Ascending aorta (tissue), 2 donors: ENCODE data around the gene RIMKLA. TPM values are rescaled to one million over a fixed set of nuclear protein-coding genes. Genes with fewer than 3 reads are reported as not detected.

Experiments
- DNase-seq, 2 donors: peaks; one replicate each; pipeline ENCODE4 v3.0.0-alpha.2; 2019; ENCODE audit warnings: low spot score in 2 of 2
- H3K27ac ChIP-seq, 2 donors: fragments of 200-600 bp; sonication (generic); one replicate each; pipeline ENCODE4 v1.5.1; 2016 to 2017; ENCODE audit warnings: mild to moderate bottlenecking in 1 of 2
- H3K27me3 ChIP-seq: fragments of 200-600 bp; sonication (generic); one replicate; pipeline ENCODE4 v1.5.1; 2017
- H3K36me3 ChIP-seq, 2 donors: fragments of 200-600 bp; sonication (generic); one replicate each; pipeline ENCODE4 v1.5.1; 2016
- H3K4me1 ChIP-seq, 2 donors: fragments of 200-600 bp; sonication (generic); one replicate each; pipeline ENCODE4 v1.5.1; 2016 to 2017; ENCODE audit warnings: mild to moderate bottlenecking in 1 of 2
- H3K4me3 ChIP-seq, 2 donors: fragments of 200-600 bp; sonication (generic); one replicate each; pipeline ENCODE4 v1.5.1; 2016 to 2017; ENCODE audit warnings: mild to moderate bottlenecking in 1 of 2
- H3K9me3 ChIP-seq, 2 donors: fragments of 200-600 bp; sonication (generic); one replicate each; pipeline ENCODE4 v1.5.1; 2016
- CTCF ChIP-seq, 3 experiments: fragments of 200-600 bp in 2 of 3; fragments of 450-650 bp in 1 of 3; sonication (generic) in 2 of 3; IDR thresholded peaks; one replicate each; pipeline ENCODE4 v1.5.1; 2016 to 2019; ENCODE audit warnings: antibody characterized with exemption in 3 of 3, mild to moderate bottlenecking in 1 of 3, moderate library complexity in 1 of 3
- intact Hi-C: fragments of 100-400 bp; cut with DNase I; formaldehyde crosslinking; loops from one replicate; pipeline ENCODE4 v1.15.1; 2023
- total RNA-seq: library from RNA; depleted of rRNA; stranded (reverse); fragments of >200 nt; gene quantifications from one replicate; pipeline ENCODE4 v1.1.0, GENCODE V29; 2016

The RIMKLA gene
- total RNA-seq, 1 donor from 2014 or later, result 2.7 TPM

DNA sequence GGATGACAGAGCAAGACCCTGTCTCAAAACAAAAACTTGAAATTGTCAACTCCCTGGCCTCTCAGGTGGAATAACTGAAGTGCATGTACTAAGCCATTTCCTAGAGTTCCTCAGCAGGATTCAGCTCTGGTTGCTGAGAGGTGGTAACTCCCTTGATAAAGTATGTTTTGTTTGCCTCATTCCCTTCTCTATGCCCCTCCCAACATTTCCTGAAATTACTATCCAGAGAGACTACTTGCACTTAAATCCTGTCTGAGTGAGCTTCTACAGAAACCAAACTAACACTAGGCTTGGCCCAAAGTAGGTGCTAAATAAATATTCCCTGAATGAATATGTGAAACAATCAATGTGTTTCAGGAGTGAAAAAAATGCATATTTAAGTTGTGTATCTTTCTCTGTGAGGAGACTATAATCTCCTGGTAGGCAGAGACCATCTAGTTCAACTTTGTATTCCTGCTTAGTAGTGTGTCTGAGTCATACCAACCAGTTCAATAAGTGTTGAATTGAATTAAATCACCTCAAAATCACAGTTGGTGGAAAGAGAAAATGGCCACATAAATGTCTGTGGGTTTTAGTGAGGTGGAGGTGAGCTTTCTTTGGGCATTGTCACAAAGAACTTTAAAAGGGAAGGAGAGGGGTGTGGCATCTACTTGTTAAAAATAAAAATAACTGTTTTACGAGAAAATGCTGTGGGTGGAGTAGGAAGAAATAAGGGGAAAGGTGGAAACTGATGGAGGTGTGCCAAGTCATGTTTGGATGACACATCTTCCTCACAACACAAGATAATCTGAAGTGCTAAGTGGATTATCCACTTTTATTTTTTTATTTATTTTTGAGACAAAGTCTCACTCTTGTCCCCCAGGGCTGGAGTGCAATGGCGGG is 12.6 kb downstream of the RIMKLA start:
- DNase-seq, result no peak
- TF ChIP-seq CTCF (IDR thresholded peaks at IDR 0.05), result no peak
- no peaks in the 10 kb centered on the region for H3K9me3 ChIP-seq
- H3K27me3 ChIP-seq, result no peaks in the 10 kb centered on the region
- intact Hi-C loops, result no loop called here
- H3K27ac ChIP-seq, result no peak overlapping the region
- no peak overlapping the region for H3K4me3 ChIP-seq
- H3K4me1 ChIP-seq, result no peaks in the 10 kb centered on the region
- no peaks in the 10 kb centered on the region for H3K36me3 ChIP-seq

GRCh38 chr1:42399315-42400100 is 18.9 kb downstream of the RIMKLA start:
- H3K36me3 ChIP-seq, result no peaks in the 10 kb centered on the region
- no peak for TF ChIP-seq CTCF (IDR thresholded peaks at IDR 0.05)
- DNase-seq, result no peak
- H3K9me3 ChIP-seq, result no peaks in the 10 kb centered on the region
- no peak overlapping the region for H3K27ac ChIP-seq
- no peaks in the 10 kb centered on the region for H3K27me3 ChIP-seq
- no peaks in the 10 kb centered on the region for H3K4me1 ChIP-seq
- H3K4me3 ChIP-seq, result no peak overlapping the region
- intact Hi-C loops, result no loop called here

GRCh38 chr1:42403880-42404400 is 23.3 kb downstream of the RIMKLA start:
- TF ChIP-seq CTCF (IDR thresholded peaks at IDR 0.05), result no peak
- H3K9me3 ChIP-seq, result no peaks in the 10 kb centered on the region

GRCh38 chr1:42414551-42415496 is 34.2 kb downstream of the RIMKLA start:
- Histone ChIP-seq H3K4me3 (no peak overlapping the region), H3K4me1 (no peaks in the 10 kb centered on the region), H3K9me3 (no peaks in the 10 kb centered on the region), H3K36me3 (no peaks in the 10 kb centered on the region), H3K27ac (no peak overlapping the region), H3K27me3 (no peaks in the 10 kb centered on the region)
- intact Hi-C loops, result no loop called here
- no peak for DNase-seq
- no peak for TF ChIP-seq CTCF (IDR thresholded peaks at IDR 0.05)

More at GRCh38 chr1:42403880-42404400, 23.3 kb downstream of the RIMKLA start:
- intact Hi-C loops, result no loop called here
- Histone ChIP-seq H3K4me1 (no peaks in the 10 kb centered on the region), H3K27me3 (no peaks in the 10 kb centered on the region), H3K27ac (no peak overlapping the region), H3K36me3 (no peaks in the 10 kb centered on the region), H3K4me3 (no peak overlapping the region)
- no peak for DNase-seq

DNA sequence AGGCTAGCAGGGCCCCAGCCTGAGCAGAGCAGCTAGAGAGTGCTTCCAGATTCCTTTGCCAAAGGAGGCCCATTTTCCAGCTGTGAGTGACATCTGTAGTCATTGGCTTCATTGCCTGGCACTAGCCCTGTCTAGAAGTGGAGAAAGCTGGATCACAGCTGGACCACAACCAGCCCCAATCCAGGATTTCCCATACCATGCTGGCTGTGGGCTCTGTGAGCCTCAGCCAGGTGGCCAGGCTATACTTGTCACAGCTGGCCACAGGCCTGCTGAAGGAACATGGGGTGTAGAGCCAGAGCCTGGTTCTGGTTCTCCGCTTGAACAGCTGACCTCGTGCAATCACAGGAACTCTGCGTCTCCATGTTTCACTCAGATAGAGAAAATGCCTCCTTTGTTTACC is 36.6 kb downstream of the RIMKLA start:
- intact Hi-C loops, result no loop called here
- H3K36me3 ChIP-seq, result no peaks in the 10 kb centered on the region

More for the DNA sequence above, 36.6 kb downstream of the RIMKLA start:
- no peak overlapping the region for H3K4me3 ChIP-seq
- no peaks in the 10 kb centered on the region for H3K9me3 ChIP-seq
- H3K4me1 ChIP-seq, result no peaks in the 10 kb centered on the region
- TF ChIP-seq CTCF (IDR thresholded peaks at IDR 0.05), result no peak
- H3K27me3 ChIP-seq, result no peaks in the 10 kb centered on the region
- no peak for DNase-seq
- no peak overlapping the region for H3K27ac ChIP-seq
